Trophoblast cell (in vitro differentiated cells and primary cell): ENCODE results near the gene ARL2BP.
A peak's percentile ranks its signal among the peaks of the same experiment; 100 is the strongest.

Experiments used
- DNase-seq, 2 donors: peaks; one replicate each; pipeline ENCODE4 v3.0.0-alpha.2; 2016
- H2AFZ ChIP-seq: 2 replicates; pipeline ENCODE4 v1.6.1; 2013; ENCODE audit warnings: low read length, moderate library complexity, mild to moderate bottlenecking; ENCODE audit not compliant: insufficient read depth, poor library complexity
- H2AK5ac ChIP-seq: 2 replicates; pipeline ENCODE4 v1.6.1; 2013; ENCODE audit warnings: mild to moderate bottlenecking, low read length
- H2BK120ac ChIP-seq: 2 replicates; pipeline ENCODE4 v1.6.1; 2013; ENCODE audit warnings: low read length, mild to moderate bottlenecking, moderate library complexity; ENCODE audit not compliant: insufficient read depth, poor library complexity
- H2BK12ac ChIP-seq: 2 replicates; pipeline ENCODE4 v1.6.1; 2013; ENCODE audit warnings: mild to moderate bottlenecking, low read length, moderate library complexity
- H2BK5ac ChIP-seq: 2 replicates; pipeline ENCODE4 v1.6.1; 2013; ENCODE audit warnings: low read length, low read depth, moderate library complexity, mild to moderate bottlenecking; ENCODE audit not compliant: poor library complexity
- H3K14ac ChIP-seq: 2 replicates; pipeline ENCODE4 v1.6.1; 2013; ENCODE audit warnings: mild to moderate bottlenecking, low read length
- H3K18ac ChIP-seq: 2 replicates; pipeline ENCODE4 v1.6.1; 2013; ENCODE audit warnings: mild to moderate bottlenecking, low read length
- H3K23ac ChIP-seq: 2 replicates; pipeline ENCODE4 v1.6.1; 2013; ENCODE audit warnings: low read length
- H3K27ac ChIP-seq: 2 replicates; pipeline ENCODE4 v1.5.1; 2013; ENCODE audit warnings: low read depth, mild to moderate bottlenecking, inconsistent platforms, low read length, moderate library complexity
- H3K27me3 ChIP-seq: 2 replicates; pipeline ENCODE4 v1.6.1; 2013; ENCODE audit warnings: inconsistent platforms, mild to moderate bottlenecking, low read length, moderate library complexity; ENCODE audit not compliant: insufficient read depth
- H3K36me3 ChIP-seq, 2 experiments: 1 replicate in 1 of 2; 2 replicates in 1 of 2; pipeline ENCODE4 v1.6.1; 2013; ENCODE audit warnings: low read length in 2 of 2, mild to moderate bottlenecking in 2 of 2, moderate library complexity in 1 of 2; ENCODE audit not compliant: insufficient read depth in 2 of 2, control insufficient read depth in 1 of 2
- H3K4ac ChIP-seq: 2 replicates; pipeline ENCODE4 v1.6.1; 2013; ENCODE audit warnings: low read depth, mild to moderate bottlenecking, low read length, moderate library complexity
- H3K4me1 ChIP-seq, 2 experiments: 1 replicate in 1 of 2; 2 replicates in 1 of 2; pipeline ENCODE4 v1.6.1; 2013; ENCODE audit warnings: low read length in 2 of 2, mild to moderate bottlenecking in 2 of 2, moderate library complexity in 1 of 2; ENCODE audit not compliant: insufficient read depth in 2 of 2, control insufficient read depth in 1 of 2
- H3K4me2 ChIP-seq: 2 replicates; pipeline ENCODE4 v1.6.1; 2013; ENCODE audit warnings: inconsistent platforms, mild to moderate bottlenecking, low read length, moderate library complexity
- H3K4me3 ChIP-seq: 2 replicates; pipeline ENCODE4 v1.5.1; 2013; ENCODE audit warnings: mild to moderate bottlenecking, low read depth, low read length, inconsistent platforms
- H3K79me1 ChIP-seq: one replicate; pipeline ENCODE4 v1.6.1; 2013; ENCODE audit warnings: low read length
- H3K79me2 ChIP-seq: 2 replicates; pipeline ENCODE4 v1.6.1; 2013; ENCODE audit warnings: low read length, mild to moderate bottlenecking; ENCODE audit not compliant: control insufficient read depth, insufficient read depth, poor library complexity
- H3K9ac ChIP-seq: 2 replicates; pipeline ENCODE4 v1.6.1; 2013; ENCODE audit warnings: mild to moderate bottlenecking, low read length
- H3K9me3 ChIP-seq: 2 replicates; pipeline ENCODE4 v1.6.1; 2013; ENCODE audit warnings: low read depth, mild to moderate bottlenecking, control low read depth, inconsistent platforms, low read length; ENCODE audit not compliant: insufficient read depth
- H4K12ac ChIP-seq: 2 replicates; pipeline ENCODE4 v1.6.1; 2013; ENCODE audit warnings: low read depth, mild to moderate bottlenecking, low read length, moderate library complexity
- H4K8ac ChIP-seq: 2 replicates; pipeline ENCODE4 v1.6.1; 2013; ENCODE audit warnings: low read depth, mild to moderate bottlenecking, low read length, moderate library complexity
- H4K91ac ChIP-seq: one replicate; pipeline ENCODE4 v1.6.1; 2013; ENCODE audit warnings: low read depth, mild to moderate bottlenecking, low read length, moderate library complexity
- WGBS: extraction: QIAGEN DNeasy Blood & Tissue Kit; methylation state at CpG from one replicate; pipeline ENCODE4 v1.1.7; 2013; ENCODE audit warnings: missing lambda C conversion rate; ENCODE audit not compliant: insufficient read length, insufficient coverage; ENCODE audit errors: extremely low coverage; 5-methylcytosine and 5-hydroxymethylcytosine counted together

Gene ARL2BP

GRCh38 chr16:57240851-57241250, 4.2 kb upstream of the ARL2BP start:
- WGBS = no CpG with 5 or more reads among the region's 2 CpGs

GRCh38 chr16:57242650-57243049, 2.4 kb upstream of the ARL2BP start:
- Histone ChIP-seq H3K18ac (no peak overlapping the region), H4K8ac (no peak overlapping the region), H4K91ac (no peak overlapping the region), H3K4ac (no peak overlapping the region), H2AK5ac (no peak overlapping the region), H3K79me2 (peaks cover 4% of the 10 kb centered on the region), H3K4me1 (no peaks in the 10 kb centered on the region), H3K9me3 (no peaks in the 10 kb centered on the region), H3K14ac (no peak overlapping the region), H3K9ac (no peak overlapping the region), H2AFZ (no peak overlapping the region), H3K79me1 (peaks cover 3% of the 10 kb centered on the region), H3K4me3 (no peak overlapping the region), H3K36me3 (peaks cover 0 to 5% of the 10 kb centered on the region in 2 experiments), H2BK12ac (no peak overlapping the region), H3K4me2 (no peak overlapping the region), H4K12ac (peak overlapping the region; percentile 44), H2BK120ac (no peak overlapping the region), H3K27me3 (no peaks in the 10 kb centered on the region), H3K27ac (no peak overlapping the region), H2BK5ac (no peak overlapping the region), H3K23ac (no peak overlapping the region)
- no CpG with 5 or more reads among the region's 2 CpGs for WGBS
- no peak for DNase-seq

More at GRCh38 chr16:57240851-57241250, 4.2 kb upstream of the ARL2BP start:
- Histone ChIP-seq H2BK12ac (no peak overlapping the region), H4K12ac (no peak overlapping the region), H3K4me1 (no peaks in the 10 kb centered on the region), H3K4ac (no peak overlapping the region), H2BK5ac (no peak overlapping the region), H2AFZ (no peak overlapping the region), H3K9me3 (no peaks in the 10 kb centered on the region), H3K4me3 (no peak overlapping the region), H3K14ac (no peak overlapping the region), H3K36me3 (peaks cover 5 to 6% of the 10 kb centered on the region in 2 experiments), H4K8ac (no peak overlapping the region), H3K27me3 (no peaks in the 10 kb centered on the region), H2BK120ac (no peak overlapping the region), H4K91ac (no peak overlapping the region), H3K23ac (no peak overlapping the region), H3K27ac (no peak overlapping the region), H3K79me1 (peaks cover 3% of the 10 kb centered on the region), H2AK5ac (no peak overlapping the region), H3K9ac (no peak overlapping the region), H3K79me2 (peaks cover 4% of the 10 kb centered on the region), H3K18ac (no peak overlapping the region), H3K4me2 (no peak overlapping the region)
- no peak for DNase-seq

- Histone ChIP-seq H4K8ac (peak overlapping the region; percentile 11), H3K9ac (no peak overlapping the region), H3K4me3 (peak overlapping the region; percentile 59), H3K4me1 (no peaks in the 10 kb centered on the region), H3K79me2 (peaks cover 4% of the 10 kb centered on the region), H3K36me3 (peaks cover 2 to 4% of the 10 kb centered on the region in 2 experiments), H3K79me1 (peaks cover 3% of the 10 kb centered on the region), H2BK120ac (no peak overlapping the region), H3K18ac (no peak overlapping the region), H4K12ac (no peak overlapping the region), H3K27ac (peak overlapping the region; percentile 19), H3K23ac (no peak overlapping the region), H2AK5ac (no peak overlapping the region), H2AFZ (peak overlapping the region; percentile 26), H3K4me2 (peak overlapping the region; percentile 87), H3K4ac (no peak overlapping the region), H3K9me3 (no peaks in the 10 kb centered on the region), H2BK5ac (no peak overlapping the region), H3K14ac (no peak overlapping the region), H3K27me3 (no peaks in the 10 kb centered on the region), H4K91ac (no peak overlapping the region), H2BK12ac (no peak overlapping the region)
- DNase-seq = no peak
- no CpG with 5 or more reads among the region's 9 CpGs for WGBS
These were observed 644 bp upstream of the ARL2BP start for GRCh38 chr16:57244463-57244766.

- peak overlapping the region; percentile 65 for H2BK120ac ChIP-seq
- H3K18ac ChIP-seq = peak overlapping the region; percentile 7
- H3K4me1 ChIP-seq = no peaks in the 10 kb centered on the region
- no peaks in the 10 kb centered on the region for H3K9me3 ChIP-seq
- H3K36me3 ChIP-seq = peaks cover 7 to 15% of the 10 kb centered on the region in 2 experiments
- peak overlapping the region; percentile 64 for H3K9ac ChIP-seq
- H3K4me2 ChIP-seq = peak overlapping the region; percentile 65
- no CpG with 5 or more reads among the region's 28 CpGs for WGBS
- H3K4me3 ChIP-seq = peak overlapping the region; percentile 64
- DNase-seq = peak; percentile 40 to 59
- H2AK5ac ChIP-seq = no peak overlapping the region
- H2BK5ac ChIP-seq = peak overlapping the region; percentile 18
- H4K8ac ChIP-seq = peak overlapping the region; percentile 70
- H3K79me2 ChIP-seq = peaks cover 4% of the 10 kb centered on the region
- H3K14ac ChIP-seq = peak overlapping the region; percentile 73
- H3K23ac ChIP-seq = no peak overlapping the region
- peak overlapping the region; percentile 58 for H4K91ac ChIP-seq
- no peaks in the 10 kb centered on the region for H3K27me3 ChIP-seq
- peak overlapping the region; percentile 7 for H3K4ac ChIP-seq
- H2AFZ ChIP-seq = peak overlapping the region; percentile 85
- H3K79me1 ChIP-seq = peaks cover 3% of the 10 kb centered on the region
- peak overlapping the region; percentile 36 for H4K12ac ChIP-seq
- peak overlapping the region; percentile 39 for H3K27ac ChIP-seq
- H2BK12ac ChIP-seq = no peak overlapping the region
These were observed 534 bp downstream of the ARL2BP start for GRCh38 chr16:57245472-57246113.
